OCI-LY3 (cell line): ENCODE data around the gene TSNAX.

ENCODE experiments used
- CTCF ChIP-seq: fragments of 200-600, 300-600 bp; sonication (generic); IDR thresholded peaks from 2 replicates; pipeline ENCODE4 v1.5.1; 2014; ENCODE audit warnings: antibody characterized with exemption, low read length, low read depth
- EZH2phosphoT487 ChIP-seq: fragments of 200-600 bp; shearing (Covaris generic); IDR thresholded peaks from 2 replicates; pipeline ENCODE4 v1.6.1; 2018; ENCODE audit warnings: antibody characterized with exemption, mixed run types, low read depth

GRCh38 chr1:231584921-231585320 is 56.5 kb downstream of the TSNAX start:
- no peak for TF ChIP-seq CTCF
- no peak for TF ChIP-seq EZH2phosphoT487
